ENCODE data around the gene PAK1IP1.
"Not testable (repeated sequence)": the region's sequence is repeated elsewhere in the genome, so short reads cannot be mapped to it uniquely, and the experiment has no call there.

Gene PAK1IP1, protein sequence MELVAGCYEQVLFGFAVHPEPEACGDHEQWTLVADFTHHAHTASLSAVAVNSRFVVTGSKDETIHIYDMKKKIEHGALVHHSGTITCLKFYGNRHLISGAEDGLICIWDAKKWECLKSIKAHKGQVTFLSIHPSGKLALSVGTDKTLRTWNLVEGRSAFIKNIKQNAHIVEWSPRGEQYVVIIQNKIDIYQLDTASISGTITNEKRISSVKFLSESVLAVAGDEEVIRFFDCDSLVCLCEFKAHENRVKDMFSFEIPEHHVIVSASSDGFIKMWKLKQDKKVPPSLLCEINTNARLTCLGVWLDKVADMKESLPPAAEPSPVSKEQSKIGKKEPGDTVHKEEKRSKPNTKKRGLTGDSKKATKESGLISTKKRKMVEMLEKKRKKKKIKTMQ

DNA sequence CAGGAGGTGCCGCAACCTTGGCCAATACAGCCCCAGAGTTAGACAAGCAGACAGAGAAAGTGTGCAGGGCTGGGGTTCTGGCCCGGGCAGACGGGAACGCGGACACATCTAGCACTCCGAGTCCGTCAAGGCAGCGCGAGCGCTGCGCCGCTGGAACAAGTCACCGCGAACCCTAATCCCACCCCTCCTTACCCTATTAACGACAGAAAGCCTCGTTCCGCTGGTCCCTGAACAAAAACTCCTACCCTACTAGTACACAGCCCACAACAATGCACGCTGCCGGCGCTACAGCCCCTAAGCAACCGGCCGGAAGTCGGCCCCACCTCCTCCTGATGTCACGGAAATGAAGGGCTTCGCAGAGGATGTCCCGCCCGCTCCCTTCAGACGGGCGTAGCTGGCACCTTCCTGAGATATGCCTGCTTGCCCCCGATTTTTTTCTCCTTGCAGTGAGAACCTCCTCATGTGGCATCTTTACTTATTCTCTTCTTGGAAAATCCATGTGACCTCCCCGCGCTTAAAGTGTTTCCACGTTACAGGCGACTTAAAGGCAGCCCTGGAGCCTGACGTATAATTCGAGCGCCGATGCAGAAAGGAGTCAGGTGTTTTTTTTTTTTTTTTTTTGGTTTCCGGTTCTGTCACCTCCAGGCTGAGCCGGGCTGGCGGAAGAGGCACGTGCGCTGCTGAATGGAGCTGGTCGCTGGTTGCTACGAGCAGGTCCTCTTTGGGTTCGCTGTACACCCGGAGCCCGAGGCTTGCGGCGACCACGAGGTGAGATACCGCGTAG is at the start of gene PAK1IP1, which contains the start of gene C6orf52:
Gene PAK1IP1 (plus strand): TSS at position 671 of the 784 bp plus-strand sequence. CDS start 14 bp downstream, at position 685.
Gene C6orf52 (minus strand): TSS at position 315 of the 784 bp plus-strand sequence. CDS start 7,066 bp downstream, outside the sequence.
- DNase-seq (ENCODE audit: low spot score), result peak; percentile 95
- CTCF ChIA-PET, result interaction anchor here (0.7 kb wide), 2 partner anchors 1064 to 1302 kb away, joined by 3 to 4 read pairs; no protein-coding TSS in a partner anchor
- TF ChIP-seq, protein P1, sequence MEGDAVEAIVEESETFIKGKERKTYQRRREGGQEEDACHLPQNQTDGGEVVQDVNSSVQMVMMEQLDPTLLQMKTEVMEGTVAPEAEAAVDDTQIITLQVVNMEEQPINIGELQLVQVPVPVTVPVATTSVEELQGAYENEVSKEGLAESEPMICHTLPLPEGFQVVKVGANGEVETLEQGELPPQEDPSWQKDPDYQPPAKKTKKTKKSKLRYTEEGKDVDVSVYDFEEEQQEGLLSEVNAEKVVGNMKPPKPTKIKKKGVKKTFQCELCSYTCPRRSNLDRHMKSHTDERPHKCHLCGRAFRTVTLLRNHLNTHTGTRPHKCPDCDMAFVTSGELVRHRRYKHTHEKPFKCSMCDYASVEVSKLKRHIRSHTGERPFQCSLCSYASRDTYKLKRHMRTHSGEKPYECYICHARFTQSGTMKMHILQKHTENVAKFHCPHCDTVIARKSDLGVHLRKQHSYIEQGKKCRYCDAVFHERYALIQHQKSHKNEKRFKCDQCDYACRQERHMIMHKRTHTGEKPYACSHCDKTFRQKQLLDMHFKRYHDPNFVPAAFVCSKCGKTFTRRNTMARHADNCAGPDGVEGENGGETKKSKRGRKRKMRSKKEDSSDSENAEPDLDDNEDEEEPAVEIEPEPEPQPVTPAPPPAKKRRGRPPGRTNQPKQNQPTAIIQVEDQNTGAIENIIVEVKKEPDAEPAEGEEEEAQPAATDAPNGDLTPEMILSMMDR (conservative IDR thresholded peaks at IDR 0.05; ENCODE audit: low read depth), result no peak
- H3K27ac ChIP-seq, result peak within 1 kb of the TSS; percentile 91
- POLR2A ChIA-PET (ENCODE audit: low non-redundant PET), result interaction anchor here (0.6 to 1.2 kb wide), 6 partner anchors 28 to 287 kb away, joined by 3 to 9 read pairs (median 4); no protein-coding TSS in a partner anchor

GRCh38 chr6:10655508-10656055 is 39.2 kb upstream of the PAK1IP1 start:
- TF ChIP-seq, protein P1 (conservative IDR thresholded peaks at IDR 0.05; ENCODE audit: low read depth), result no peak
- no peak overlapping the region for H3K27ac ChIP-seq
- POLR2A ChIA-PET (ENCODE audit: low non-redundant PET), result no interaction called here
- DNase-seq (ENCODE audit: low spot score), result no peak
- CTCF ChIA-PET, result no interaction called here

DNA sequence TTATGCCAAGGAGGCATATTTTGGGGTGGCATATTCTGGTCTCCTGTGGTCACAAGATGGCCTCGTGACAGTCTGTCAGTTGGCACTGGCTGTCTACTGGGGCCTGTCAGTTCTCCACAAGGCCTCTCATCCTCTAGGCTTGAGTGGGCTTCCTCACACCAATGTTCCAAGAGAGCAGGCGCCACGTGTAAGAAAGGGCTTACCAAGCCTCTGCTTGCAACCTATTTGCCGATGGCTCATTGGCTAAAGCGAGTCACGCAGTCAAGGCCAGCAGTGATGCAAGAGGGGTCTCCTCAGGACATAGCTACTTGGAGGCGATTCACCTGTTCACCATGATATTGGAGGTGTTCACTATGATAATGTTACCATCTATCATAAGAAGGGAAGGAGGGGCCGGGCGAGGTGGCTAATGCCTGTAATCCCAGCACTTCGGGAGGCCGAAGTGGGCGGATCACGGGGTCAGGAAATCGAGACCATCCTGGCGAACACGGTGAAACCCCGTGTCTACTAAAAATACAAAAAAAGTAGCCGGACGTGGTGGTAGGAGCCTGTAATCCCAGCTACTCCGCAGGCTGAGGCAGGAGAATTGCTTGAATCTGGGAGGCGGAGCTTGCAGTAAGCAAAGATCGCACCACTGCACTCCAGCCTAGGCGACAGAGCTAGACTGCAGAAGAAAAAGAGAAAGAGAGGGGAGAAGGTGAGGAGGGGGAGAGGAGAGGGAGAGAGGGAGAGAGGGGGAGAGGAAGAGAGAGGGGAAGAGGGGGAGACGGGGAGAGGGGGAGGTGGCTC is 35.7 kb upstream of the PAK1IP1 start:
- CTCF ChIA-PET, result no interaction called here
- TF ChIP-seq, protein P1 (conservative IDR thresholded peaks at IDR 0.05; ENCODE audit: low read depth), result no peak
- no peak for DNase-seq (ENCODE audit: low spot score)
- POLR2A ChIA-PET (ENCODE audit: low non-redundant PET), result no interaction called here
- H3K27ac ChIP-seq, result no peak overlapping the region

DNA sequence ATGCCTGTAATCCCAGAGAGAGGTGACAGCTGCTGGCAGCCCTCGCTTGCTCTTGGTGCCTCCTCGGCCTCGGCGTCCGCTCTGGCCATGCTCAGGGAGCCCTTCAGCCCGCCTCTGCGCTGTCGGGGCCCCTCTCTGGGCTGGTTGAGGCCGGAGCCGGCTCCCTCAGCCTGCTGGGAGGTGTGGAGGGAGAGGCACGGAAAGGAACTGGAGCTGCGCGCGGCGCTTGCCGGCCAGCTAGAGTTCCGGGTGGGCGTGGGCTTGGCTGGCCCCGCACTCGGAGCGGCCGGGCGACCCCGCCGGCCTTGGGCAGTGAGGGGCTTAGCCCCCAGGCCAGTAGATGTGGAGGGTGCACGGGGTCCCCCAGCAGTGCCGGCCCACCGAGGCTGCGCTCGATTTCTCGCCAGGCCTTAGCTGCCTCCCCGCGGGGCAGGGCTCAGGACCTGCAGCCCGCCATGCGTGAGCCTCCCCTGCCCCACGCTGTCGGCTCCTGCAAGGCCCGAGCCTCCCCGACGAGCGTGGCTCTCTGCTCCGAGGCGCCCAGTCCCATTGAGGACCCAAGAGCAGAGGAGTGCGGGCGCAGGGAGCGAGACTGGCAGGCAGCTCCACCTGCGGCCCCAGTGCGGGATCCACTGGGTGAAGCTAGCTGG is 34.9 kb upstream of the PAK1IP1 start:
- TF ChIP-seq, protein P1 (conservative IDR thresholded peaks at IDR 0.05; ENCODE audit: low read depth), result no peak
- H3K27ac ChIP-seq, result no peak overlapping the region
- POLR2A ChIA-PET (ENCODE audit: low non-redundant PET), result no interaction called here
- no peak for DNase-seq (ENCODE audit: low spot score)
- CTCF ChIA-PET, result no interaction called here

GRCh38 chr6:10660431-10661191 is 34.2 kb upstream of the PAK1IP1 start:
- H3K27ac ChIP-seq; POLR2A ChIA-PET (ENCODE audit: low non-redundant PET); DNase-seq (ENCODE audit: low spot score): not testable (repeated sequence)
- CTCF ChIA-PET, result interaction anchor here (0.5 kb wide), 1 partner anchor 1793 kb away, joined by 4 read pairs; no protein-coding TSS in a partner anchor

GRCh38 chr6:10662207-10662606 is 32.6 kb upstream of the PAK1IP1 start:
- CTCF ChIA-PET, result interaction anchor here (0.6 kb wide), 1 partner anchor 149 kb away, joined by 3 read pairs; no protein-coding TSS in a partner anchor
- TF ChIP-seq, protein P1 (conservative IDR thresholded peaks at IDR 0.05; ENCODE audit: low read depth), result no peak
- POLR2A ChIA-PET (ENCODE audit: low non-redundant PET), result no interaction called here
- no peak overlapping the region for H3K27ac ChIP-seq
- no peak for DNase-seq (ENCODE audit: low spot score)
